Gastroesophageal sphincter (tissue), 4 donors: ENCODE data around the gene SRGAP2C. TPM values are rescaled to one million over a fixed set of nuclear protein-coding genes. Genes with fewer than 3 reads are reported as not detected.
A peak's percentile ranks its signal among the peaks of the same experiment; 100 is the strongest.
"Not testable (repeated sequence)": the region's sequence is repeated elsewhere in the genome, so short reads cannot be mapped to it uniquely, and the experiment has no call there.

Source experiments
- ATAC-seq: fragments of 150-250 bp; one replicate; pipeline ENCODE4 v1.9.1; 2016; ENCODE audit warnings: mild to moderate bottlenecking, moderate library complexity
- H3K27ac ChIP-seq, 4 donors: fragments of 200-600 bp; sonication (generic) in 3 of 4; 1 replicate in 3 of 4; 2 replicates in 1 of 4; pipeline ENCODE4 v1.5.1; 2016 to 2019
- H3K27me3 ChIP-seq: fragments of 200-600 bp; sonication (generic); one replicate; pipeline ENCODE4 v1.5.1; 2019
- H3K36me3 ChIP-seq, 2 donors: fragments of 200-600 bp; sonication (generic); one replicate each; pipeline ENCODE4 v1.5.1; 2019; ENCODE audit warnings: control low read depth in 1 of 2
- H3K4me1 ChIP-seq, 3 donors: fragments of 200-600 bp; sonication (generic); 1 replicate in 2 of 3; 2 replicates in 1 of 3; pipeline ENCODE4 v1.5.1; 2016 to 2019; ENCODE audit warnings: control low read depth in 2 of 3
- H3K4me3 ChIP-seq, 2 donors: fragments of 200-600 bp; sonication (generic); one replicate each; pipeline ENCODE4 v1.5.1; 2019; ENCODE audit warnings: mild to moderate bottlenecking in 1 of 2, moderate library complexity in 1 of 2
- H3K9me3 ChIP-seq, 3 donors: fragments of 200-600 bp; sonication (generic); one replicate each; pipeline ENCODE4 v1.5.1; 2017 to 2019; ENCODE audit warnings: control low read depth in 2 of 3
- WGBS, 2 donors: methylation state at CpG; one replicate each; pipeline ENCODE4 v1.1.5; 2018; ENCODE audit warnings: low coverage in 1 of 2; 5-methylcytosine and 5-hydroxymethylcytosine counted together
- total RNA-seq, 4 donors: library from RNA; depleted of rRNA; stranded (reverse); fragments of >200 nt; gene quantifications; one replicate each; pipeline ENCODE4 v1.1.0, GENCODE V29; 2016
- TF ChIP-seq, protein P1 (sequence below), 4 experiments: fragments of 200-600 bp in 2 of 4; fragments of 450-650 bp in 2 of 4; sonication (generic) in 1 of 4; IDR thresholded peaks; one replicate each; pipeline ENCODE4 v1.5.1; 2017 to 2019; ENCODE audit warnings: antibody characterized with exemption in 4 of 4, mild to moderate bottlenecking in 2 of 4, moderate library complexity in 2 of 4

The SRGAP2C gene
- total RNA-seq, 4 donors from 2014 or later, result 18.8 to 41.1 (median 30.8) TPM

DNA sequence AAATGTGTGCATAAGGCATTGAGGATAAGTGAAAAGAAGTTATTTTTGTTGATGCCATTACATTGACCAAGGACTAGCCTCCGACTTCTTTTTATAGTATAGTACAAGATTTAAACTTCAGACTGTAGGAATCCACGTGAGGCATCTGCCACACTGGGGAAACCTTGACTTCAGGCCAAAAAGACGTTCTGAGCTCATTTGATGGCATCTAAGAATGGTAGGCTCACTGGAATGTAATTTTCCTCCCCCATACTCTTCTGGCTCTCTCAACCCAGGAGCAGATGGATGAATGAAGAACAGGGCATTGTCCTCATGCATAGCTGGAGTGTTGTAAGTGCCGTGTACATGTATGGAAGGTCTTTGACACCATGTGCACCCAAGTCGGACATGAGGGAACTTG is 194.0 kb downstream of the SRGAP2C start:
- WGBS, 2 donors, result 100% methylated on average over 1 of the region's 5 CpGs; no CpG with 5 or more reads in 1 of the 2 donors
- H3K36me3 ChIP-seq, result not testable (repeated sequence)

DNA sequence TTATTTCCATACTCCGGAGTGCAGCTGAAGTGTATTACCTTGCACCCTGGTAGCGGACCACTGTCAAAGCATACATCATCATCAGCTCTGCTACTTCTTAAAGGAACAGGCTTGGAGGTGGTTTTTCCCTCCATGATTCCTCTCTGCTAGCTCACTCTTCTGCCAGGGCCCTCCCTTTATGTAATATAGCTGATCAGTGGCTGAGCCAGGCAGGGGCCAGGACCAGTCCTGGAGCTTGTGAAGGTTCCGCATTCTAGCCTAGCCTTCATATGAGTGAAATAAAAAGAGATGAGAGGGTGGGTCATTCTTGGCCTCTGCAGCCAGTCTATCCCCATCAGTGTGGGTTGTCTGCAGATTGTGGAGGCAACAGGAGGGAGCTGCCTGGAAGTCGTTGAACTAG is 200.0 kb downstream of the SRGAP2C start:
- not testable (repeated sequence) for H3K9me3 ChIP-seq, H3K27me3 ChIP-seq, H3K36me3 ChIP-seq, H3K4me3 ChIP-seq, H3K4me1 ChIP-seq
- peak; percentile 42 for ATAC-seq
- peak overlapping the region in 2 of 4 donors; percentile 37 to 54 for H3K27ac ChIP-seq
- WGBS, 2 donors, result 33 to 67% methylated on average over 1 of the region's 4 CpGs

More for the DNA sequence above, 194.0 kb downstream of the SRGAP2C start:
- H3K4me1 ChIP-seq, H3K27ac ChIP-seq, ATAC-seq, H3K4me3 ChIP-seq, H3K27me3 ChIP-seq, H3K9me3 ChIP-seq: not testable (repeated sequence)

DNA sequence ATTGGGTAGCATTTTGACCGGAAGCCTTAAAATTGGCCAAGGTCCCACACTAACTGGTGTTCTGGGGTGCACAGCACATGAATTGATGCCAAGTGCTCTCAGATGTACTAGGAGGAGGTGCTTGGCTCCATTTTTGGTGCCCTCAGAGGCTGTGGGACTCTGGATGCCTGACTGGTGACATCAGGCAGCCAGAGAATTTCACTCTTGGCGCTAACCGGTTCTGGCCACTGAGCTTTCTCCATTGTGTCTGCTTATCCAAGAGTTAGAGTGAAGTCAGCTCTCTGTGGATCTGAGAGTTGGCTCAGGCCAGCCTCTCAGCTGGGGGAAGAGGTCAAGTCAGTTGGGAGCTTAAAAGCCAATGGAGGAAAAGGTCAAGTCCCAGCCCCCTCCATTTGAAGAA is 200.4 kb downstream of the SRGAP2C start:
- not testable (repeated sequence) for H3K4me3 ChIP-seq, H3K9me3 ChIP-seq, H3K27ac ChIP-seq, H3K27me3 ChIP-seq, H3K4me1 ChIP-seq, H3K36me3 ChIP-seq
- no CpG with 5 or more reads among the region's 3 CpGs for WGBS, 2 donors
- ATAC-seq, result peak; percentile 91

DNA sequence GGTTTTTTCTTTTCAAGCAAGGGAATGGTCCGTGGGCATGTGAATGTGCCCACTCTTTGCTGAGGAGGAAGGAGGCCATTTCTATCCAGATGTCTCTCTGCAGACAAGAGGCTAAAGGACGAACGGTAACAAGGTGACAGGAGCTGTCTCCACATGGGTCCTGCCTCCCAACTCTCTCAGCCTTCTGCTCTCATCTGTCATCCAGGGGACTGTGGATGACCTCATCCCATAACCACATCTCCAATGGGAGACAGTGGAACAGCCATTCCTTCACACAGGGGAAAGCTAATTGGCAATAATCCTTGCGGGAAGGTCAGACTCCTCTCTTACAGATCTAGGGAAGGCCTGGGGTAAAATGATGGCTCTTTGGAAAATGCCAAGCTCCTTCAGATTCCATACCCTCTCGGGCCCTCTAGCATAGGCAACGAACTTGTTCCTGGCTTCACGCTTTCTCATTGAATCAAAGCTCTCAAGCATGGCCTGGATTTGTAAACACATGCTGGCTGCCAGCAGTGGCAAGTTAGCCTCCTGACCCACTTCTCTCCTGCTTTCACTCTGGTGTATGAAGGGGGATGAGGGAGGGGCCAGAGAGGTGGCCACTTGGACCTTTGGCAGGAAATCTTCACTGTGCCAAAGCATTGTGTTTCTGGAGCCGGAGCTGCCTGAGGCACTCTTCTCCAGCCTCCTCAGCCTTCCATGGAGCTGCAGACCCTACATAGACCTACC is 201.0 kb downstream of the SRGAP2C start:
- not testable (repeated sequence) for H3K9me3 ChIP-seq, ATAC-seq, H3K4me3 ChIP-seq, H3K4me1 ChIP-seq, H3K27me3 ChIP-seq, H3K36me3 ChIP-seq, H3K27ac ChIP-seq
- WGBS, 2 donors, result 59% methylated on average over 3 of the region's 8 CpGs; no CpG with 5 or more reads in 1 of the 2 donors

DNA sequence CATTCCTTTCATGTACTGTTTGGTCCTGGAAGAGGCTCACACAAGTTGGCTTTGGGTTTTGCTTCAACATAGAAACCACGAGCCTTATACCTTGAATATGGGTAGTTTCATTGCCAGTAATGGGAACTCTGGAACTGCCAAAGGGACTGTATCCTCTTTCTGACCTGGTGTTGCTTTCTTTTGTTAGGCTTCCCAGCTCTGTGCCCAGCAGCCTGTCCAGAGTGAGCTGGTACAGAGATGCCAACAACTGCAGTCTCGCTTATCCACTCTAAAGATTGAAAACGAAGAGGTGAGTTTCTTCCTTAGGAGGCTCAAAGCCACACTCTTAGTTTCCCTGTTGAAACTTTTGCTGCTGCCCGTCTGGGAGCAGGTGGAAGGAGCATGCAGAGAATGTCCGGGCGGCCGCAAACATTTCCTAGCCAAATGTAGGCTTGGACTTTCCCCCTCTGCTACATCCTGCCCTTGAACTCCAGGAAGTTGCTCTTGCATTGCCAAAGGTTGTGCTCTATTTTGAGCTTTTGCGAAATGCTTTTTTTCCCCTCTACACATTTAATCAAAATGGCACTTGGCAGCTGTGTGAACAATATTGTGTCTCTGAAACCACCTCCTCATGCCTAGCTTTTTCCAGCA is 201.7 kb downstream of the SRGAP2C start:
- not testable (repeated sequence) for H3K36me3 ChIP-seq, H3K27me3 ChIP-seq, H3K4me3 ChIP-seq, H3K9me3 ChIP-seq, ATAC-seq, H3K4me1 ChIP-seq, H3K27ac ChIP-seq
- no CpG with 5 or more reads among the region's 8 CpGs for WGBS, 2 donors

DNA sequence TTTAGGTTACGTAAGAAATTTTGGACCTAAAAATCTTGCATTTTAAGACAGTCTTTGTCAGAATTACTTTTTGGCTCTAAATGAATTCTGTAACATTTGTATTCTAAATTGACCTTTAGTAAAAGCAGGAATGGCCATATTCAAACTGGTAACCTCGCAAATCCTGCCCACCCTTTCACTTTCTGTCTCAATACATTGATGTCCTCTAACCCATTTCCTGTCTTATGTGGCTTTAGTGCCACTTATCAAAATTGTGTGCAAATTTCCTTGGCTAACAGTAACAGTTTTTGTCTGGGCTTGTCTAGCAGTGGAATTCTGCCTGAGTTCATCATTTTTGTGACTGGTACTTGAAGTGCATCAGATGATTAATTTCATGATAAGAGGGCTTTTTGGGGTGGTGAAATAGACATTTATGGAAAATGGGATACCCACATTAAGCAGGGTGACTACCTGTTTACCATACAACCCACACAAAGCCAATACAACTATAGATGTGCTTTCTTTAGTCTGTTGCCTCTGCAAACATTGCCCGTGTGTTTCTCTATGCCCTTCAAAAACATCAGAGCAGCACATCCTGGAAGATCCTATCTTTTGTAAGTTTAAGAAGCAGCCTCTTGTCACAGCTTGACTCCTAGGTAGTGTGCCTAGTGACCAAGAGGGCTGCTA is 205.3 kb downstream of the SRGAP2C start:
- H3K36me3 ChIP-seq, H3K4me3 ChIP-seq: not testable (repeated sequence)
- no CpG with 5 or more reads among the region's 3 CpGs for WGBS, 2 donors

DNA sequence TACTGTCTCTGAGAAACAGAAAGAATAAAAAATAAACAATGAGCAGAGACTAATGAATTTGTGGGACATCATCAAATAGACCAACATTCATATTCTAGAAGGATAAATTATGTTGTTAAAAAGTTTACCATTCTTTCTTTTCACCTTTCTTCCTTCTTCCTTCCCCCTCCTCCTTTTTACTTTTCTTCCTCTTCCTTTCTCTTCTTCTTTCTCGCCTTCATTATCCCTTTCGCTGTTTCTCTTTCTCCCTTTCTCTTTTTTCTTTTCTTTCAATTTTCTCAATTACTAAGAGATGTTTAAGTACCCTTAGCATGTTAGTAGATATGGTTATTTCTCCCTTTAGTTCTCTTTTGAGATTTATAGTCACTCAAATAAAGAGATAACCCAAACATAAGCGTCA is 207.4 kb downstream of the SRGAP2C start:
- WGBS, 2 donors, result 100% methylated on average over 2 to 3 of the region's 3 CpGs
- not testable (repeated sequence) for ATAC-seq
- peaks cover 0 to 14% (median 0%) of the 10 kb centered on the region in 3 donors for H3K4me1 ChIP-seq

More for the DNA sequence above, 205.3 kb downstream of the SRGAP2C start:
- not testable (repeated sequence) for H3K27ac ChIP-seq, H3K4me1 ChIP-seq, ATAC-seq, H3K9me3 ChIP-seq, H3K27me3 ChIP-seq

DNA sequence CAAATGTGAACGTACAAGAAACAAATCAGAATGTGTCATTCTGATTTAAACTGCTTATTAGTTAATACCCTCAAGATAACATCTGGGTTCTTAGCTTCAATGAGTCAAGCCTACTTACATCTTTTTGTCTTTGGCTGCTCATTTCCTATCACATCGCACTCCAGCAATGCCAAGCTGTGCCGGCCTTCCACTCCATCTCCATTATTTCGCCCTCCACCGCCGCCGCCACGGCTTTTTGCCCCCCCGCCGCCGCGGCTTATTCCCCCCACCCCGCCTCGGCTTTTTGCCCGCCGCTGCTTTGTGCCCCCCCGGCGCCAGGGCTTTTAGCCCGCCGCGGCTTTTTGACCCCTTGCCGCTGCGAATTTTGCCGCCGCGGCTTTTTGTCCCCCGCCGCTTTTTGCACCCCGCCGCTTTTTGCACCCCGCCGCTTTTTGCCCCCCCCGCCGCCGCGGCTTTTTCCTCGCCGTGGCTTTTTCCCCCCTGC is 211.0 kb downstream of the SRGAP2C start:
- H3K4me3 ChIP-seq, result peak overlapping the region; percentile 43 to 60
- not testable (repeated sequence) for H3K9me3 ChIP-seq, H3K36me3 ChIP-seq, ATAC-seq
- WGBS, 2 donors, result 1 to 20% methylated on average over 2 to 19 of the region's 38 CpGs
- peak overlapping the region in 2 of 4 donors; percentile 53 to 64 for H3K27ac ChIP-seq
- peaks cover 0 to 16% (median 0%) of the 10 kb centered on the region in 3 donors for H3K4me1 ChIP-seq
- peaks cover 10% of the 10 kb centered on the region for H3K27me3 ChIP-seq

More for the DNA sequence above, 207.4 kb downstream of the SRGAP2C start:
- not testable (repeated sequence) for H3K4me3 ChIP-seq, H3K27ac ChIP-seq, H3K36me3 ChIP-seq, H3K9me3 ChIP-seq
- peaks cover 10% of the 10 kb centered on the region for H3K27me3 ChIP-seq

DNA sequence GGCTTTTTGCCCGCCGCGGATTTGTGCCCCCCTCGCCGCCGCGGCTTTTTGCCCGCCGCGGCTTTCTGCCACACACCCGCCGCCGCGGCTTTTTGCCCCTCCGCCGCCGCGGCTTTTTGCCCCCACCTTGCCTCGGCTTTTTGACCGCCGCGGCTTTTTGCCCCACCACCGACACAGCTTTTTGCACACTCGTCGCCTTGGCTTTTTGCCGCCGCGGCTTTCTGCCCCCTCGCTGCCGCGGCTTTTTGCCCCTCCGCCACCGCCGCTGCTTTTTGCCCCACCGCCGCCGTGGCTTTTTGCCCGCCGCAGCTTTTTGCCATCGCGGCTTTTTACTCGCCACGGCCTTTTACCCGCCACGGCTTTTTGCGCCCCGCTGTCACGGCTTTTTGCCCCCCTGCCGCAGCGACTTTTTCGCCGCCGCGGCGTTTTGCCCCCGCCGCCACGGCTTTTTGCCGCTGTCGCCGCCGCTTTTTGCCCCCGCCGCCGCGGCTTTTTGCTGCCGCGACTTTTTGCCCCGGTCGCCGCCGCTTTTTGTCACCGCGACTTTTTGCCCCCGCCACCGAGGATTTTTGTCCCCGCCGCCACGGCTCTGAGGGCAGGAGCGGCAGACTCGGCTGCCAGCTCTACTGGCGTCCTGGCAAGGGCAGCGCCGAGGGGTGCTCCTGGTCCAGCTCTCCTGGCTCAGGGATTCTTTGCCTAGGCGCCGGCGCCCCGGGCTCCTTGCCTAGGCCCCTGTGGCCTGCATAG is 211.7 kb downstream of the SRGAP2C start:
- H3K27ac ChIP-seq, result peak overlapping the region in 2 of 4 donors; percentile 53 to 64
- peaks cover 0 to 16% (median 0%) of the 10 kb centered on the region in 3 donors for H3K4me1 ChIP-seq
- 0% methylated on average over 6 to 42 of the region's 88 CpGs for WGBS, 2 donors
- TF ChIP-seq, protein P1, sequence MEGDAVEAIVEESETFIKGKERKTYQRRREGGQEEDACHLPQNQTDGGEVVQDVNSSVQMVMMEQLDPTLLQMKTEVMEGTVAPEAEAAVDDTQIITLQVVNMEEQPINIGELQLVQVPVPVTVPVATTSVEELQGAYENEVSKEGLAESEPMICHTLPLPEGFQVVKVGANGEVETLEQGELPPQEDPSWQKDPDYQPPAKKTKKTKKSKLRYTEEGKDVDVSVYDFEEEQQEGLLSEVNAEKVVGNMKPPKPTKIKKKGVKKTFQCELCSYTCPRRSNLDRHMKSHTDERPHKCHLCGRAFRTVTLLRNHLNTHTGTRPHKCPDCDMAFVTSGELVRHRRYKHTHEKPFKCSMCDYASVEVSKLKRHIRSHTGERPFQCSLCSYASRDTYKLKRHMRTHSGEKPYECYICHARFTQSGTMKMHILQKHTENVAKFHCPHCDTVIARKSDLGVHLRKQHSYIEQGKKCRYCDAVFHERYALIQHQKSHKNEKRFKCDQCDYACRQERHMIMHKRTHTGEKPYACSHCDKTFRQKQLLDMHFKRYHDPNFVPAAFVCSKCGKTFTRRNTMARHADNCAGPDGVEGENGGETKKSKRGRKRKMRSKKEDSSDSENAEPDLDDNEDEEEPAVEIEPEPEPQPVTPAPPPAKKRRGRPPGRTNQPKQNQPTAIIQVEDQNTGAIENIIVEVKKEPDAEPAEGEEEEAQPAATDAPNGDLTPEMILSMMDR (IDR thresholded peaks at IDR 0.05), result peak in 1 of 4 experiments; percentile 34
- not testable (repeated sequence) for ATAC-seq, H3K36me3 ChIP-seq, H3K9me3 ChIP-seq
- H3K4me3 ChIP-seq, result peak overlapping the region; percentile 43 to 60
- peaks cover 10% of the 10 kb centered on the region for H3K27me3 ChIP-seq

DNA sequence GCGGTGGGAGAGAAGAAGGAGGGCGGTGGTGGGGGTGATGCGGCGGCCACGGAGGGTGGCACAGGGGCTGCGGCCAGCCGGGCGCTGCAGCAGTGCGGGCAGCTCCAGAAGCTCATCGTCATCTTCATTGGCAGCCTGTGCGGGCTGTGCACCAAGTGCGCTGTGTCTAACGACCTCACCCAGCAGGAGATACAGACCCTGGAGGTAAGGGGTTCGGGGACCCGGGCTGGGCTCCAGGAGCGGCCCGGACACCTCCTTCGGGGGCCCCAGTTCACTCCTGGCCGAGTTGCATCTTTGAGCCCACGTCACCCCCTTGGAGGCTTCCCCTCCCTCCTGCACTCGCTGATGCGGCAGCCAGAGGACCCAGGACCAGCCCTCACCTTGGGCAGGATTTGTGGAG is 212.3 kb downstream of the SRGAP2C start:
- not testable (repeated sequence) for H3K9me3 ChIP-seq, H3K36me3 ChIP-seq, ATAC-seq
- Histone ChIP-seq H3K27me3 (peaks cover 10% of the 10 kb centered on the region), H3K4me3 (peak overlapping the region; percentile 43 to 60), H3K27ac (peak overlapping the region in 2 of 4 donors; percentile 53 to 64), H3K4me1 (peaks cover 0 to 16% (median 0%) of the 10 kb centered on the region in 3 donors)
- no CpG with 5 or more reads among the region's 22 CpGs for WGBS, 2 donors

DNA sequence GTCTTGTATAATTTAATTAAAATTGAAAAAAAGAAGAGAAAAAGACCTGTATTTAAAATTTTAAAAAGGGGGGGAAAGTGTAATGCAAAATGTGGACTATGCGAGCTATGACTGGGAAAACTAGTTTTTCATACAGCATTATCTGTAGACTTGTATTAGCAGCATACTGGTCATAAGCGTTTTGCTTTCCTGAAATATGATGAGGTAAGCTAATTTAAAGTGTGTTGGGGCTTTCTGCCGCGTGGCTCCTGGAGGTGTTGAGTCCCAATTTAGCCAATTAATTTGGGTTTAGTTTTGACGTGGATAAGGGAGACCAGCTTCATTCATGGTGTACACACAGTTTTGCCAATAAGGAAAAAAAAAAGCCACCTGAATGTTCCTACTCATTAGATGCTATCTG is 214.4 kb downstream of the SRGAP2C start:
- 89 to 91% methylated on average over 4 of the region's 5 CpGs for WGBS, 2 donors
- ATAC-seq, H3K27ac ChIP-seq, H3K4me3 ChIP-seq, H3K9me3 ChIP-seq, H3K36me3 ChIP-seq: not testable (repeated sequence)
- peaks cover 0 to 16% (median 0%) of the 10 kb centered on the region in 3 donors for H3K4me1 ChIP-seq
- peaks cover 10% of the 10 kb centered on the region for H3K27me3 ChIP-seq
